ENCODE data around the gene G3BP1.
A peak's percentile ranks its signal among the peaks of the same experiment; 100 is the strongest.
"Not testable (repeated sequence)": the region's sequence is repeated elsewhere in the genome, so short reads cannot be mapped to it uniquely, and the experiment has no call there.

The G3BP1 gene

GRCh38 chr5:151755383-151755782 lies 16.4 kb upstream of the G3BP1 start:
- no peak for DNase-seq (ENCODE audit: low read depth in 2 of 2)

GRCh38 chr5:151757233-151758140 lies 14.3 kb upstream of the G3BP1 start:
- DNase-seq (ENCODE audit: low read depth in 2 of 2) = no peak

- DNase-seq (ENCODE audit: low read depth in 2 of 2) = no peak
Observed at GRCh38 chr5:151758141-151758429, 13.7 kb upstream of the G3BP1 start.

- DNase-seq (ENCODE audit: low read depth in 2 of 2) = peak; percentile 75 to 84
Observed at GRCh38 chr5:151758430-151759241, 13.1 kb upstream of the G3BP1 start, which contains the start of gene ATOX1. Gene ATOX1 (minus strand): TSS chr5:151758631. CDS start chr5:151758551, 80 bp downstream.

- no peak for DNase-seq (ENCODE audit: low read depth in 2 of 2)
Observed at GRCh38 chr5:151764801-151765200, 7.0 kb upstream of the G3BP1 start.

- DNase-seq (ENCODE audit: low read depth in 2 of 2) = no peak
Observed at GRCh38 chr5:151766975-151767374, 4.8 kb upstream of the G3BP1 start.

GRCh38 chr5:151770383-151771258 lies 1.1 kb upstream of the G3BP1 start:
- peak; percentile 31 to 37 for DNase-seq (ENCODE audit: low read depth in 2 of 2)

GRCh38 chr5:151772029-151772845 lies 483 bp downstream of the G3BP1 start:
- DNase-seq (ENCODE audit: low read depth in 2 of 2) = no peak

GRCh38 chr5:151772846-151773561 lies 1.2 kb downstream of the G3BP1 start:
- DNase-seq (ENCODE audit: low read depth in 2 of 2) = no peak

GRCh38 chr5:151773951-151774350 lies 2.2 kb downstream of the G3BP1 start:
- no peak for DNase-seq (ENCODE audit: low read depth in 2 of 2)

GRCh38 chr5:151775025-151775606 lies 3.4 kb downstream of the G3BP1 start:
- no peak for DNase-seq (ENCODE audit: low read depth in 2 of 2)

- DNase-seq (ENCODE audit: low read depth in 2 of 2) = no peak
Observed at GRCh38 chr5:151779531-151780125, 7.9 kb downstream of the G3BP1 start.

GRCh38 chr5:151780348-151780747 lies 8.6 kb downstream of the G3BP1 start:
- no peak for DNase-seq (ENCODE audit: low read depth in 2 of 2)

GRCh38 chr5:151781201-151781600 lies 9.4 kb downstream of the G3BP1 start:
- DNase-seq (ENCODE audit: low read depth in 2 of 2) = no peak

GRCh38 chr5:151783664-151784063 lies 11.9 kb downstream of the G3BP1 start:
- DNase-seq (ENCODE audit: low read depth in 2 of 2) = not testable (repeated sequence)

- no peak for DNase-seq (ENCODE audit: low read depth in 2 of 2)
Observed at GRCh38 chr5:151784141-151784540, 12.4 kb downstream of the G3BP1 start.

- no peak for DNase-seq (ENCODE audit: low read depth in 2 of 2)
Observed at GRCh38 chr5:151786468-151786867, 14.7 kb downstream of the G3BP1 start.

GRCh38 chr5:151787817-151788216 lies 16.1 kb downstream of the G3BP1 start:
- no peak for DNase-seq (ENCODE audit: low read depth in 2 of 2)

- no peak for DNase-seq (ENCODE audit: low read depth in 2 of 2)
Observed at GRCh38 chr5:151793358-151793757, 21.6 kb downstream of the G3BP1 start.

- DNase-seq (ENCODE audit: low read depth in 2 of 2) = no peak
Observed at GRCh38 chr5:151795426-151795825, 23.7 kb downstream of the G3BP1 start.
